MCF 10A (cell line): ENCODE results near the gene SECTM1. TPM values are rescaled to one million over a fixed set of nuclear protein-coding genes. Genes with fewer than 3 reads are reported as not detected.

ENCODE experiments used
- BruUV-seq: library from RNA; stranded (reverse); fragments of 400-500 nt; replicated peaks from 2 replicates; lab custom pipeline; 2021; lab: Mats Ljungman, UMichigan
- CTCF ChIA-PET: fragments of 300-600 bp; sonication (Branson Sonifier 250); formaldehyde crosslinking; extraction: SDS; loops from one replicate; lab custom pipeline; 2021; ENCODE audit warnings: antibody characterized with exemption, inconsistent platforms; lab: Yijun Ruan, JAX
- POLR2A ChIA-PET: fragments of 300-600, 350-650 bp; sonication (Branson Sonifier 250); formaldehyde crosslinking; extraction: SDS; loops from one replicate; lab custom pipeline; 2020; ENCODE audit warnings: antibody characterized with exemption, inconsistent platforms; lab: Yijun Ruan, JAX
- DNase-seq: peaks from one replicate; pipeline ENCODE4 v3.0.0-alpha.2; 2018; ENCODE audit not compliant: unreplicated experiment
- H3K27ac Mint-ChIP-seq: one replicate; pipeline ENCODE4 v1.8.0; 2022; ENCODE audit warnings: mild to moderate bottlenecking, low read depth, mixed read lengths; ENCODE audit not compliant: unreplicated experiment
- H3K27me3 Mint-ChIP-seq: one replicate; pipeline ENCODE4 v1.8.0; 2022; ENCODE audit warnings: mixed read lengths; ENCODE audit not compliant: insufficient read depth, unreplicated experiment
- H3K36me3 Mint-ChIP-seq: one replicate; pipeline ENCODE4 v1.8.0; 2022; ENCODE audit warnings: mild to moderate bottlenecking, moderate library complexity, mixed read lengths; ENCODE audit not compliant: insufficient read depth, unreplicated experiment
- H3K4me1 Mint-ChIP-seq: one replicate; pipeline ENCODE4 v1.8.0; 2022; ENCODE audit warnings: mixed read lengths; ENCODE audit not compliant: insufficient read depth, unreplicated experiment
- H3K4me3 Mint-ChIP-seq: one replicate; pipeline ENCODE4 v1.8.0; 2022; ENCODE audit warnings: mild to moderate bottlenecking, moderate library complexity, mixed read lengths; ENCODE audit not compliant: unreplicated experiment
- H3K9me3 Mint-ChIP-seq: one replicate; pipeline ENCODE4 v1.8.0; 2022; ENCODE audit warnings: mixed read lengths; ENCODE audit not compliant: unreplicated experiment
- intact Hi-C: fragments of 100-400 bp; cut with micrococcal nuclease; formaldehyde crosslinking; loops from 2 replicates; pipeline ENCODE4 v1.14.1; 2022
- total RNA-seq: library from RNA; stranded (reverse); gene quantifications from 2 replicates; pipeline ENCODE4 v1.2.3, GENCODE V29; 2022
- TF ChIP-seq, protein P1 (sequence below): fragments of 200-600 bp; IDR thresholded peaks from one replicate; pipeline ENCODE4 v1.8.0; 2022; ENCODE audit warnings: antibody characterized with exemption, mild to moderate bottlenecking; ENCODE audit not compliant: unreplicated experiment

Gene SECTM1
- total RNA-seq, 1 experiment from 2014 or later: 13.4 TPM

GRCh38 chr17:82309656-82310570 is 23.7 kb downstream of the SECTM1 start:
- intact Hi-C loops: no loop called here
- ChIA-PET POLR2A (interaction anchor here (0.6 to 3.6 kb wide), 7 partner anchors 7 to 403 kb away, joined by 3 to 17 read pairs (median 3); partner anchors contain the start of gene CD7), CTCF (interaction anchor here (0.6 to 1.6 kb wide), 2 partner anchors 11 to 26 kb away, joined by 4 to 14 read pairs; no protein-coding TSS in a partner anchor)
- H3K36me3 Mint-ChIP-seq: no peaks in the 10 kb centered on the region
- BruUV-seq: no TSS peak
- TF ChIP-seq, protein P1, sequence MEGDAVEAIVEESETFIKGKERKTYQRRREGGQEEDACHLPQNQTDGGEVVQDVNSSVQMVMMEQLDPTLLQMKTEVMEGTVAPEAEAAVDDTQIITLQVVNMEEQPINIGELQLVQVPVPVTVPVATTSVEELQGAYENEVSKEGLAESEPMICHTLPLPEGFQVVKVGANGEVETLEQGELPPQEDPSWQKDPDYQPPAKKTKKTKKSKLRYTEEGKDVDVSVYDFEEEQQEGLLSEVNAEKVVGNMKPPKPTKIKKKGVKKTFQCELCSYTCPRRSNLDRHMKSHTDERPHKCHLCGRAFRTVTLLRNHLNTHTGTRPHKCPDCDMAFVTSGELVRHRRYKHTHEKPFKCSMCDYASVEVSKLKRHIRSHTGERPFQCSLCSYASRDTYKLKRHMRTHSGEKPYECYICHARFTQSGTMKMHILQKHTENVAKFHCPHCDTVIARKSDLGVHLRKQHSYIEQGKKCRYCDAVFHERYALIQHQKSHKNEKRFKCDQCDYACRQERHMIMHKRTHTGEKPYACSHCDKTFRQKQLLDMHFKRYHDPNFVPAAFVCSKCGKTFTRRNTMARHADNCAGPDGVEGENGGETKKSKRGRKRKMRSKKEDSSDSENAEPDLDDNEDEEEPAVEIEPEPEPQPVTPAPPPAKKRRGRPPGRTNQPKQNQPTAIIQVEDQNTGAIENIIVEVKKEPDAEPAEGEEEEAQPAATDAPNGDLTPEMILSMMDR: no peak
- H3K4me3 Mint-ChIP-seq: no peak overlapping the region
- DNase-seq: no peak
- peaks cover 11% of the 10 kb centered on the region for H3K27me3 Mint-ChIP-seq
- H3K9me3 Mint-ChIP-seq: no peaks in the 10 kb centered on the region
- peaks cover 13% of the 10 kb centered on the region for H3K4me1 Mint-ChIP-seq
- H3K27ac Mint-ChIP-seq: no peak overlapping the region

GRCh38 chr17:82305727-82306300 is 27.8 kb downstream of the SECTM1 start:
- ChIA-PET CTCF (interaction anchor here (0.9 to 1.3 kb wide), 3 partner anchors 9 to 27 kb away, joined by 3 to 5 read pairs (median 3); no protein-coding TSS in a partner anchor), POLR2A (no interaction called here)
- no peak overlapping the region for H3K27ac Mint-ChIP-seq
- H3K9me3 Mint-ChIP-seq: no peaks in the 10 kb centered on the region
- intact Hi-C loops: no loop called here
- H3K36me3 Mint-ChIP-seq: no peaks in the 10 kb centered on the region
- no peak overlapping the region for H3K4me3 Mint-ChIP-seq
- H3K27me3 Mint-ChIP-seq: peaks cover 11% of the 10 kb centered on the region
- DNase-seq: no peak
- BruUV-seq: no TSS peak
- TF ChIP-seq, protein P1: no peak
- H3K4me1 Mint-ChIP-seq: peaks cover 15% of the 10 kb centered on the region

DNA sequence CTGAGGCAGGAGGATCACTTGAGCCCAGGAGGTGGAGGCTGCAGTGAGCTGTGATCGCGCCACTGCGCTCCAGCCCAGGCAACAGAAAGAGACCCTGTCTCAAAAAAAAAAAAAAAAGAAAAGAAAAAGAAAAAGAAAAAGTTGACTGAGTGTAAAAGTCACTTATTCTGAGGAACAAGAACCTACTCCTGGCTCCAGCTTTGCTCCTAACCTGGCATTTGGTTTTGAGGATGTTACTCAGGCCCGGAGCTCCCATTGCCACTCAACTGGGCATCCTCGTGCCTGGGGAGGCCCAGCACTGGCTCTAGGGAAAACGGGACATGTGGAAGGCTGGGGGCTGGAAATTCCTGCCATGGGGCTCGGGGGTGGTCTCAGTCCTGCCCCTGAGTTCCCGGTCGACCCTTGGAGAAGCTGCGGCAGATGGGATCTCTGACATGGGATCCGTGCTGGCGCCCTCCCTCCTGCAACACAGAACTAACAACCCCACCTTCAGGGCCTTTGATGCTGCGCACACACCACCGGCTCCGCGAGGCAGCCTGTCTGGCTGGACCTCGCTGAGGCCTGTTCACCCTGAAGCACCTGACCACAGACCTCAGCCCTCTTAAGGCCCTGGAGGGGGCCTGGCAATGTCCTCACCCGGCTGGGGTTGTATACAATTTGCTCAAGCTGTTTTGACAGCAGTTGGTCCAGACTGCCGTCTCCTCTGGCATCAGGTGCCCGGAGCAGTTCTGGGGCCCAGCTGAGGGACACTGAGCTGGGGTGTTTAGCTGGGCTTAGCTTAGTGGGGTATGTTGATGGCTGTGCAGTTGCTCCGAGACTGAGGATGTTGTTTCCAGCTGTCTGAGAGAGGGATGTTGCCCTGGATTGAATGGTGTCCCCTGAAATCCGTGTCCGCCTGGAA is 28.5 kb downstream of the SECTM1 start:
- H3K27me3 Mint-ChIP-seq: peaks cover 6% of the 10 kb centered on the region
- no peak for DNase-seq
- no peaks in the 10 kb centered on the region for H3K9me3 Mint-ChIP-seq
- TF ChIP-seq, protein P1: no peak
- peaks cover 19% of the 10 kb centered on the region for H3K4me1 Mint-ChIP-seq
- H3K36me3 Mint-ChIP-seq: no peaks in the 10 kb centered on the region
- BruUV-seq: no TSS peak
- no peak overlapping the region for H3K27ac Mint-ChIP-seq
- intact Hi-C loops: no loop called here
- POLR2A ChIA-PET: interaction anchor here (1.0 kb wide), 1 partner anchor 12 kb away, joined by 4 read pairs; the partner anchor contains the start of gene CD7
- H3K4me3 Mint-ChIP-seq: no peak overlapping the region
- CTCF ChIA-PET: interaction anchor here (0.9 to 1.3 kb wide), 3 partner anchors 8 to 28 kb away, joined by 3 to 5 read pairs (median 3); no protein-coding TSS in a partner anchor
